ENCODE data around the gene SPIB. TPM values are rescaled to one million over a fixed set of nuclear protein-coding genes. Genes with fewer than 3 reads are reported as not detected.

SPIB gene
- total and polyA plus RNA-seq, 2 of the 4 experiments (the other 2 are of a cell fraction), result not detected

DNA sequence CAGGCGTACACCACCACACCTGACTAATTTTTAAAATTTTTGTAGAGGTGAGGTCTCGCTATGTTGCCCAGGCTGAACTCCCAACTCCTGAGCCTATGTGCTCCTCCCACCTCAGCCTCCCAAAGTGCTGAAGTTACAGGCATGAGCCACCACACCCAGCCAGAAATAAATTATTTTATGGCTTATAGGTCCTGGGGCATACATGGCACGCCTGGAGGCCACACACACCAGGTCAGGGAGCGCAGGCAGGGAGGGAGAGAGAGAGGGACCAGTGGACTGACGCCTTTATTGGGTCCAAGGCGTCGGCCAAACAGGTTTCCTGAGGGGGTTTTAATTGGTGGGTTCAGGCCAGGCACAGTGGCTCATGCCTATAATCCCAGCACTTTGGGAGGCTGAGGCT lies 6.8 kb downstream of the SPIB start:
- CTCF ChIA-PET, result interaction anchor here (1.1 kb wide), 1 partner anchor 16 kb away, joined by 3 read pairs; no protein-coding TSS in a partner anchor
- in situ Hi-C loops (cut with MboI; ENCODE audit: low sequenced_read_pairs) (no loop called here), intact Hi-C loops (cut with micrococcal nuclease) (no loop called here), dilution Hi-C loops (cut with HindIII; ENCODE audit: low sequenced_read_pairs, unreplicated experiment) (no loop called here)
- no peak overlapping the region for H2AK5ac ChIP-seq (ENCODE audit: low read depth, low read length)
- H3K27ac ChIP-seq (ENCODE audit: insufficient read depth, low read length), result no peak overlapping the region
- no peaks in the 10 kb centered on the region for H3K79me1 ChIP-seq (ENCODE audit: low read depth in 1 of 2, low read length in 2 of 2)
- H2AFZ ChIP-seq (replicated peaks; ENCODE audit: low read length, poor library complexity), result no peak overlapping the region
- no peak overlapping the region for H2BK15ac ChIP-seq (ENCODE audit: low read depth, low read length)
- H3K56ac ChIP-seq (ENCODE audit: extremely low read depth, insufficient read depth, low read length), result no peak overlapping the region
- H3K23ac ChIP-seq (ENCODE audit: low read depth, low read length), result no peak overlapping the region
- POLR2A ChIA-PET (ENCODE audit: unreplicated experiment), result no interaction called here
- no peak overlapping the region for H2BK120ac ChIP-seq (ENCODE audit: low read depth, low read length)
- no peak overlapping the region for H2AK9ac ChIP-seq (replicated peaks; ENCODE audit: low read depth, low read length, poor library complexity)
- ATAC-seq (ENCODE audit: low read depth) (no peak), DNase-seq (no peak)
- H3K4me2 ChIP-seq (ENCODE audit: low read depth, low read length), result no peak overlapping the region
- H2BK20ac ChIP-seq (ENCODE audit: low read depth, low read length), result no peak overlapping the region
- no peak overlapping the region for H3K18ac ChIP-seq (ENCODE audit: low read depth, low read length)
- no peaks in the 10 kb centered on the region for H3K9me1 ChIP-seq (ENCODE audit: insufficient read depth, low read length)
- no peaks in the 10 kb centered on the region for H3K4me1 ChIP-seq (ENCODE audit: control insufficient read depth, insufficient read depth, low read length)
- no peaks in the 10 kb centered on the region for H3K9me3 ChIP-seq (ENCODE audit: control insufficient read depth, insufficient read depth, low read length)
- H4K8ac ChIP-seq (ENCODE audit: low read depth in 2 of 2, low read length in 2 of 2), result no peak overlapping the region
- H3K9ac ChIP-seq (ENCODE audit: low read depth, low read length), result no peak overlapping the region
- H2BK5ac ChIP-seq (ENCODE audit: low read depth, low read length, poor library complexity, severe bottlenecking), result no peak overlapping the region
- no peaks in the 10 kb centered on the region for H4K20me1 ChIP-seq (ENCODE audit: insufficient read depth, low read length)
- BruUV-seq (replicated peaks), result no TSS peak
- no peak overlapping the region for H3K4ac ChIP-seq (ENCODE audit: low read depth, low read length)
- no CpG with 5 or more reads among the region's 7 CpGs for WGBS, 2 experiments (ENCODE audit: extremely low coverage in 2 of 2, insufficient read length in 1 of 2)
- H4K91ac ChIP-seq (ENCODE audit: insufficient read depth, low read depth, low read length), result no peak overlapping the region
- H3K14ac ChIP-seq (replicated peaks; ENCODE audit: low read depth, low read length), result no peak overlapping the region
- H3K36me3 ChIP-seq (ENCODE audit: control insufficient read depth, insufficient read depth, low read length), result no peaks in the 10 kb centered on the region
- TF ChIP-seq, protein P1, sequence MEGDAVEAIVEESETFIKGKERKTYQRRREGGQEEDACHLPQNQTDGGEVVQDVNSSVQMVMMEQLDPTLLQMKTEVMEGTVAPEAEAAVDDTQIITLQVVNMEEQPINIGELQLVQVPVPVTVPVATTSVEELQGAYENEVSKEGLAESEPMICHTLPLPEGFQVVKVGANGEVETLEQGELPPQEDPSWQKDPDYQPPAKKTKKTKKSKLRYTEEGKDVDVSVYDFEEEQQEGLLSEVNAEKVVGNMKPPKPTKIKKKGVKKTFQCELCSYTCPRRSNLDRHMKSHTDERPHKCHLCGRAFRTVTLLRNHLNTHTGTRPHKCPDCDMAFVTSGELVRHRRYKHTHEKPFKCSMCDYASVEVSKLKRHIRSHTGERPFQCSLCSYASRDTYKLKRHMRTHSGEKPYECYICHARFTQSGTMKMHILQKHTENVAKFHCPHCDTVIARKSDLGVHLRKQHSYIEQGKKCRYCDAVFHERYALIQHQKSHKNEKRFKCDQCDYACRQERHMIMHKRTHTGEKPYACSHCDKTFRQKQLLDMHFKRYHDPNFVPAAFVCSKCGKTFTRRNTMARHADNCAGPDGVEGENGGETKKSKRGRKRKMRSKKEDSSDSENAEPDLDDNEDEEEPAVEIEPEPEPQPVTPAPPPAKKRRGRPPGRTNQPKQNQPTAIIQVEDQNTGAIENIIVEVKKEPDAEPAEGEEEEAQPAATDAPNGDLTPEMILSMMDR (conservative IDR thresholded peaks at IDR 0.05; ENCODE audit: low read depth, low read length), result no peak
- TF ChIP-seq RFX5 (IDR thresholded peaks at IDR 0.05; ENCODE audit: low read depth, low read length) (no peak), MAFK (IDR thresholded peaks at IDR 0.05; ENCODE audit: low read depth, low read length) (no peak), CEBPB (IDR thresholded peaks at IDR 0.05; ENCODE audit: low read depth, low read length) (no peak), FOS (IDR thresholded peaks at IDR 0.05; ENCODE audit: low read depth, low read length) (no peak), MXI1 (IDR thresholded peaks at IDR 0.05; ENCODE audit: borderline replicate concordance, low read depth, low read length) (no peak), BHLHE40 (IDR thresholded peaks at IDR 0.05; ENCODE audit: low read depth, low read length) (no peak), MAZ (IDR thresholded peaks at IDR 0.05; ENCODE audit: borderline replicate concordance, low read depth, low read length) (no peak), RAD21 (IDR thresholded peaks at IDR 0.05; ENCODE audit: low read length) (no peak), RCOR1 (IDR thresholded peaks at IDR 0.05; ENCODE audit: insufficient replicate concordance, low read length) (no peak), CHD1 (IDR thresholded peaks at IDR 0.05; ENCODE audit: low read depth, low read length) (no peak), NFE2L2 (IDR thresholded peaks at IDR 0.05; ENCODE audit: low read depth, low read length) (no peak), POLR2A (IDR thresholded peaks at IDR 0.05; ENCODE audit: low read depth, low read length) (no peak), SMC3 (IDR thresholded peaks at IDR 0.05; ENCODE audit: low read depth, low read length) (no peak)
- TF ChIP-seq, protein P2, sequence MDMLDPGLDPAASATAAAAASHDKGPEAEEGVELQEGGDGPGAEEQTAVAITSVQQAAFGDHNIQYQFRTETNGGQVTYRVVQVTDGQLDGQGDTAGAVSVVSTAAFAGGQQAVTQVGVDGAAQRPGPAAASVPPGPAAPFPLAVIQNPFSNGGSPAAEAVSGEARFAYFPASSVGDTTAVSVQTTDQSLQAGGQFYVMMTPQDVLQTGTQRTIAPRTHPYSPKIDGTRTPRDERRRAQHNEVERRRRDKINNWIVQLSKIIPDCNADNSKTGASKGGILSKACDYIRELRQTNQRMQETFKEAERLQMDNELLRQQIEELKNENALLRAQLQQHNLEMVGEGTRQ (IDR thresholded peaks at IDR 0.05; ENCODE audit: low read depth, low read length), result no peak
- TF ChIP-seq, protein P3, sequence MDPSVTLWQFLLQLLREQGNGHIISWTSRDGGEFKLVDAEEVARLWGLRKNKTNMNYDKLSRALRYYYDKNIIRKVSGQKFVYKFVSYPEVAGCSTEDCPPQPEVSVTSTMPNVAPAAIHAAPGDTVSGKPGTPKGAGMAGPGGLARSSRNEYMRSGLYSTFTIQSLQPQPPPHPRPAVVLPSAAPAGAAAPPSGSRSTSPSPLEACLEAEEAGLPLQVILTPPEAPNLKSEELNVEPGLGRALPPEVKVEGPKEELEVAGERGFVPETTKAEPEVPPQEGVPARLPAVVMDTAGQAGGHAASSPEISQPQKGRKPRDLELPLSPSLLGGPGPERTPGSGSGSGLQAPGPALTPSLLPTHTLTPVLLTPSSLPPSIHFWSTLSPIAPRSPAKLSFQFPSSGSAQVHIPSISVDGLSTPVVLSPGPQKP (IDR thresholded peaks at IDR 0.05; ENCODE audit: borderline replicate concordance, low read depth, low read length), result no peak
- peaks cover 12% of the 10 kb centered on the region for H3K27me3 ChIP-seq (ENCODE audit: control insufficient read depth, insufficient read depth, low read length)
- H3K4me3 ChIP-seq (ENCODE audit: insufficient read depth, low read depth, low read length), result no peak overlapping the region
- no peak overlapping the region for H4K5ac ChIP-seq (ENCODE audit: low read depth, low read length)
